NB4 (cell line): ENCODE data around the gene IL10RA.

Experiments used
- DNase-seq: peaks from one replicate; pipeline ENCODE4 v3.0.0; 2010; ENCODE audit warnings: low read depth
- H3K4me3 ChIP-seq: one replicate; pipeline ENCODE4 v1.5.1; 2011; ENCODE audit warnings: mild to moderate bottlenecking, low read depth, low read length, moderate library complexity
- MAX ChIP-seq: IDR thresholded peaks from 2 replicates; pipeline ENCODE4 v1.6.1; 2011; ENCODE audit warnings: low read depth, low read length
- MYC ChIP-seq: IDR thresholded peaks from 2 replicates; pipeline ENCODE4 v1.6.1; 2011; ENCODE audit warnings: low read depth, low read length
- POLR2A ChIP-seq: IDR thresholded peaks from 2 replicates; pipeline ENCODE4 v1.6.1; 2011; ENCODE audit warnings: mild to moderate bottlenecking; ENCODE audit not compliant: insufficient read length; ENCODE audit errors: extremely low read depth
- TF ChIP-seq, protein P1 (sequence below): IDR thresholded peaks from one replicate; pipeline ENCODE4 v1.5.1; 2012; ENCODE audit warnings: low read depth, low read length

Gene IL10RA

DNA sequence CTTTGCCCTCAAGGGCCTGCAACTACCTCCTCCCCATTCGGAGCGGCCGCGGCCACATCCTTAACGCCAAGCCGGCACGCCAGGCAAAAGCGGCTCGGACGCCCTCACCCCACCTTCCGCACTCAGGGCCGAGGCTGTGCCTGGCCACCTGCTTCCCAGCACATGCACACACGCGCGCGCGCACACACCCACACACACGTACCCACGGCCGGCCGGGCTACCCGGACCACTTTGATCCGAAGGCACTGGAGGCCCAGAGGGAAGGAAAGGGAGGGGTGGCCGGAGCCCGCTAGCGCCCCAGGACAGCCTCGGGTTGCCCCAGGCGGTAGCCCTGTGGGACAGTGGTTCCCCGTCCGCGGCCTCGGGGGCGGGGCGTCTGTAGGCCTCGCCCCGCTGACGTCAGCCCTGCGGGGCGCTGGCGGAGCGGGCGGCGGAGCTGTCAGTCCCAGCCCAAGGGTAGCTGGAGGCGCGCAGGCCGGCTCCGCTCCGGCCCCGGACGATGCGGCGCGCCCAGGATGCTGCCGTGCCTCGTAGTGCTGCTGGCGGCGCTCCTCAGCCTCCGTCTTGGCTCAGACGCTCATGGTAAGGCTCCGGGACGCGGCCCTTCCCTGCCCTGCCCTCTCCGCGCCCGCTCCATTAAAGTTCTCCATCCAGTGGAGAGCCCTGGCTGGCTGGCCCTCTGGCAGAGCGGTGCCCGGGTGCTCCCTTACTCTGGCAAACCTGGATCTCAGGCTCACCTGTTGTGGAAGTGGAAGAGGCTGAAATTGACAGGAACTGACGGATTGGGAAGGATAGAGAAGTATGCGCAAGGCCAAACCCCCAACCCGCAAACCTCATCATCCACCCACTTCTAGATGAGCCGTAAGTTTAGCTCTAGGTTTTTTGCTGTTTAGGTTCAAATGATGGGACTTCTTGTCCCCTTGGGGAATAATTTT lies at the start of gene IL10RA:
Gene IL10RA, plus strand, starts transcription at position 442 of the 935 bp plus-strand sequence. Its CDS starts 74 bp downstream, at position 516.
- H3K4me3 ChIP-seq: peak within 1 kb of the TSS; percentile 60
- DNase-seq: peak; percentile 91
- TF ChIP-seq MYC (peak; percentile 43; the same call in 1 of the 2 replicates), POLR2A (peak; percentile 36), MAX (peak; percentile 65)
- TF ChIP-seq, protein P1, sequence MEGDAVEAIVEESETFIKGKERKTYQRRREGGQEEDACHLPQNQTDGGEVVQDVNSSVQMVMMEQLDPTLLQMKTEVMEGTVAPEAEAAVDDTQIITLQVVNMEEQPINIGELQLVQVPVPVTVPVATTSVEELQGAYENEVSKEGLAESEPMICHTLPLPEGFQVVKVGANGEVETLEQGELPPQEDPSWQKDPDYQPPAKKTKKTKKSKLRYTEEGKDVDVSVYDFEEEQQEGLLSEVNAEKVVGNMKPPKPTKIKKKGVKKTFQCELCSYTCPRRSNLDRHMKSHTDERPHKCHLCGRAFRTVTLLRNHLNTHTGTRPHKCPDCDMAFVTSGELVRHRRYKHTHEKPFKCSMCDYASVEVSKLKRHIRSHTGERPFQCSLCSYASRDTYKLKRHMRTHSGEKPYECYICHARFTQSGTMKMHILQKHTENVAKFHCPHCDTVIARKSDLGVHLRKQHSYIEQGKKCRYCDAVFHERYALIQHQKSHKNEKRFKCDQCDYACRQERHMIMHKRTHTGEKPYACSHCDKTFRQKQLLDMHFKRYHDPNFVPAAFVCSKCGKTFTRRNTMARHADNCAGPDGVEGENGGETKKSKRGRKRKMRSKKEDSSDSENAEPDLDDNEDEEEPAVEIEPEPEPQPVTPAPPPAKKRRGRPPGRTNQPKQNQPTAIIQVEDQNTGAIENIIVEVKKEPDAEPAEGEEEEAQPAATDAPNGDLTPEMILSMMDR: no peak

GRCh38 chr11:117936973-117937372 lies 49.2 kb upstream of the IL10RA start:
- TF ChIP-seq MAX: no peak
- no peak for TF ChIP-seq POLR2A
- TF ChIP-seq, protein P1: no peak
- TF ChIP-seq MYC: no peak
- no peak for DNase-seq
- no peak overlapping the region for H3K4me3 ChIP-seq

- DNase-seq: no peak
- H3K4me3 ChIP-seq: no peak overlapping the region
- TF ChIP-seq MAX (no peak), MYC (no peak), POLR2A (no peak)
- TF ChIP-seq, protein P1: no peak
These were observed 45.5 kb upstream of the IL10RA start for GRCh38 chr11:117940736-117941135.

- DNase-seq: no peak
- H3K4me3 ChIP-seq: no peak overlapping the region
- TF ChIP-seq POLR2A (no peak), MAX (no peak), MYC (no peak)
- TF ChIP-seq, protein P1: no peak
These were observed 45.0 kb upstream of the IL10RA start for GRCh38 chr11:117941163-117941707.

DNA sequence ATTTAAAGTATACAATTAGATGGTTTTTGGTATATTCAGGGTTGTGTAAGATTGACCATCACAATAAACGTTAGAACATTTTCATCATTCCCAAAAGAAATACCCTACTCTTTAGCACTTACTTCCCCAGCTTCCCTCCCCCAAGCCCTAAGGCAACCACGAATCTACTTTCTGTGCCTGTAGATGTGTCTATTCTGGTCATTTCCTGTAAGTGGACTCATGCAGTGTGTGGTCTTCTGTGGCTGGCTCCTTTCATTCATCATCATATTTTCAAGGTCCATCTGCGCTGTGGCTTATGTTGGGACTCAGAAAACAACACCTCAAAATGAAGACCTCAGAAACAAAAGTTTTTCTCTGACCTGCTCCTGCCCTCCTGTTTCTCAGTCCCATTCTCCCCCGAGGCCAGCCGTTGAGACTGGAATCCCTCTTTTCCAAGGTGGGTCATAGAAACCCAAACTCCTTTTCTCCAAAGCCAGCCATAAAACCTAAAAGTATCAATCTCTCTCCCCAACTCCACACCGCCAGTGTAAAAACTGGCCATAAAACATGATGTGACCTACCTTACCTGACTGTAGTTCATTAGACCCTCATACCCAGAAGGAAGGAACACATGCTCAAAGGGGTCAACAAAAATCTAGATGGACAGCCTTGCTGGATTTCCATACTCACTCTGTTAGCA lies 44.1 kb upstream of the IL10RA start:
- H3K4me3 ChIP-seq: no peak overlapping the region
- TF ChIP-seq POLR2A (no peak), MAX (no peak), MYC (no peak)
- TF ChIP-seq, protein P1: no peak
- DNase-seq: no peak
